Measurements from ENCODE around the gene VPS36. TPM values are rescaled to one million over a fixed set of nuclear protein-coding genes. Genes with fewer than 3 reads are reported as not detected.

The VPS36 gene
- polyA plus RNA-seq, 2 of the 4 experiments (the other 2 are of a cell fraction) = 12.6 to 23.1 TPM

DNA sequence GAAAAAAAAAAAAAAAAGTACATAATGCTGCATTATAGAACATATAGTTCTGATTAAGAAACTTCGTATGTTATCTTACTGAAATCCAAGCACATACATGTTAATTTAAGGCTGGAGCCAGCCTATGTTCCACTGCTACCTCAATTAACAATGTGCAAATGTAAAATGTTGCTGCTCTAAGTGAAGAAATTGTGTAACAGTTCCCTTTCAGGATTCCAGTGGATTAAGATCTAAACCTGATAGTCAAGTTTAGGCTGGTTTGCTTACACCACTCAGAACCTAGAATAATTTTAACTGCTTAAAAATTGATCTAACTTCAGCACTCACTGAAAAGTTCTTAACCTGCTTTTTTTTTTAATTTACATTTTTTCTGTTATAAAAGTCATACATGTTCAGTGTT lies 4.2 kb downstream of the VPS36 start (continued):
- TF ChIP-seq ZFP36 (IDR thresholded peaks at IDR 0.05; ENCODE audit: borderline replicate concordance, partially characterized antibody) (no peak), KDM1A (IDR thresholded peaks at IDR 0.05; ENCODE audit: low read depth) (no peak), POLR2A (IDR thresholded peaks at IDR 0.05; ENCODE audit: low read length) (no peak), HEYL (CRISPR knock-in tag; IDR thresholded peaks at IDR 0.05) (no peak), KDM5A (IDR thresholded peaks at IDR 0.05) (no peak)

GRCh38 chr13:52432456-52432855 lies 18.0 kb downstream of the VPS36 start:
- TF ChIP-seq RAD21 (conservative IDR thresholded peaks at IDR 0.05 in 1 of 2, IDR thresholded peaks at IDR 0.05 in 1 of 2) = no peak
- TF ChIP-seq MYC (IDR thresholded peaks at IDR 0.05; ENCODE audit: borderline replicate concordance, low read length) = no peak
- TF ChIP-seq, protein P1, sequence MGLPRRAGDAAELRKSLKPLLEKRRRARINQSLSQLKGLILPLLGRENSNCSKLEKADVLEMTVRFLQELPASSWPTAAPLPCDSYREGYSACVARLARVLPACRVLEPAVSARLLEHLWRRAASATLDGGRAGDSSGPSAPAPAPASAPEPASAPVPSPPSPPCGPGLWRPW (IDR thresholded peaks at IDR 0.05) = no peak
- TF ChIP-seq CHD4 (IDR thresholded peaks at IDR 0.05; ENCODE audit: borderline replicate concordance) = no peak
- TF ChIP-seq SMC3 (IDR thresholded peaks at IDR 0.05) = no peak
- no peak for TF ChIP-seq PBX3 (IDR thresholded peaks at IDR 0.05)
- no peak for TF ChIP-seq JUN (IDR thresholded peaks at IDR 0.05)
- no peak for TF ChIP-seq GATA3 (IDR thresholded peaks at IDR 0.05; ENCODE audit: borderline replicate concordance)
- TF ChIP-seq ATOH8 (CRISPR knock-in tag; IDR thresholded peaks at IDR 0.05; ENCODE audit: low read depth) = no peak
- no peak for TF ChIP-seq CTCF (IDR thresholded peaks at IDR 0.05)
- TF ChIP-seq CHD2 (IDR thresholded peaks at IDR 0.05; ENCODE audit: low read length, partially characterized antibody) = no peak
- TF ChIP-seq FOSB (CRISPR knock-in tag; IDR thresholded peaks at IDR 0.05) = no peak
- TF ChIP-seq JUNB (IDR thresholded peaks at IDR 0.05) = no peak
- TF ChIP-seq ZC3H11A (IDR thresholded peaks at IDR 0.05) = no peak
- ATAC-seq (no peak), FAIRE-seq (no peak), DNase-seq (ENCODE audit: low read depth in 1 of 2, low spot score in 1 of 2) (no peak)
- Histone ChIP-seq H3K4me3 (no peak overlapping the region), H3K4me1 (peaks cover 18% of the 10 kb centered on the region), H3K27ac (no peak overlapping the region), H3K4me2 (no peak overlapping the region), H3K9me3 (no peaks in the 10 kb centered on the region)
- CTCF ChIA-PET = interaction anchor here (0.6 to 8.5 kb wide), 3 partner anchors 16 to 88 kb away, joined by 3 to 58 read pairs (median 4); partner anchors contain the start of gene VPS36
- 88% methylated on average over 2 of the region's 2 CpGs for WGBS (ENCODE audit: missing lambda C conversion rate)
- POLR2A ChIA-PET = no interaction called here

DNA sequence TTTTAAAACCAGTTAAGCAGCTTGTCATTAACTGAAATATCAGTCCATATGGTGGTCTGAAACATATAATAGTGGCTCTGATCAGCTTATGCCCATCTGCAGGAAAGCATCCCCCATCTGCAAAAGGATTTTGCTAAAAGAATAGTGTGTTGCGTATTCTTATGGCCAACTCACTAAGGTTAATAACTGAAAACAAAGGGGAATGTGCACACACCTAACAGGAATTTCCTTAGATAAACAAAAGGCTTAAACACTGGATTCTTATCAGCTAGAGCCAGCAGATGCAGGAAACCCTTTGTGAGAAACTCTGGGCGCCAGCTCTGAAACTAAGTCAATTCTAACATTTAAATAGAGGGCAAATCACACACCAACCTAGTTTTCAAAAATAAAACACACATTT lies 22.1 kb downstream of the VPS36 start:
- peak in 1 of 2 experiments; percentile 69; a peak in 3 of 6 replicates for ATAC-seq
- Histone ChIP-seq H3K9me3 (no peaks in the 10 kb centered on the region), H3K4me1 (peaks cover 18% of the 10 kb centered on the region), H3K4me3 (no peak overlapping the region), H3K4me2 (peak overlapping the region; percentile 58), H3K27ac (peak overlapping the region; percentile 11 to 63; a peak in 4 of 6 replicates)
- 17% methylated on average over 2 of the region's 2 CpGs for WGBS (ENCODE audit: missing lambda C conversion rate)
- TF ChIP-seq MAX (IDR thresholded peaks at IDR 0.05) = 0 out of 2 replicates have a peak, but pooled peaks have one; percentile 14
- TF ChIP-seq ESRRA (IDR thresholded peaks at IDR 0.05; ENCODE audit: borderline replicate concordance, low read length) = no peak
- TF ChIP-seq, protein P2, sequence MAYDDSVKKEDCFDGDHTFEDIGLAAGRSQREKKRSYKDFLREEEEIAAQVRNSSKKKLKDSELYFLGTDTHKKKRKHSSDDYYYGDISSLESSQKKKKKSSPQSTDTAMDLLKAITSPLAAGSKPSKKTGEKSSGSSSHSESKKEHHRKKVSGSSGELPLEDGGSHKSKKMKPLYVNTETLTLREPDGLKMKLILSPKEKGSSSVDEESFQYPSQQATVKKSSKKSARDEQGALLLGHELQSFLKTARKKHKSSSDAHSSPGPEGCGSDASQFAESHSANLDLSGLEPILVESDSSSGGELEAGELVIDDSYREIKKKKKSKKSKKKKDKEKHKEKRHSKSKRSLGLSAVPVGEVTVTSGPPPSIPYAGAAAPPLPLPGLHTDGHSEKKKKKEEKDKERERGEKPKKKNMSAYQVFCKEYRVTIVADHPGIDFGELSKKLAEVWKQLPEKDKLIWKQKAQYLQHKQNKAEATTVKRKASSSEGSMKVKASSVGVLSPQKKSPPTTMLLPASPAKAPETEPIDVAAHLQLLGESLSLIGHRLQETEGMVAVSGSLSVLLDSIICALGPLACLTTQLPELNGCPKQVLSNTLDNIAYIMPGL (CRISPR knock-in tag; IDR thresholded peaks at IDR 0.05; ENCODE audit: borderline replicate concordance) = no peak
- no peak for TF ChIP-seq RARB (CRISPR knock-in tag; IDR thresholded peaks at IDR 0.05)
- peak; percentile 46; the same call in 1 of the 2 replicates for TF ChIP-seq GATA3 (IDR thresholded peaks at IDR 0.05; ENCODE audit: borderline replicate concordance)
- TF ChIP-seq JUN (IDR thresholded peaks at IDR 0.05) = no peak
- no peak for TF ChIP-seq ZFP36 (IDR thresholded peaks at IDR 0.05; ENCODE audit: borderline replicate concordance, partially characterized antibody)
- TF ChIP-seq KDM5A (IDR thresholded peaks at IDR 0.05) = no peak
- no peak for TF ChIP-seq ELK1 (IDR thresholded peaks at IDR 0.05; ENCODE audit: low read depth, low read length)
- no peak for TF ChIP-seq ZNF302 (CRISPR knock-in tag; IDR thresholded peaks at IDR 0.05)
- no peak for TF ChIP-seq FOSB (CRISPR knock-in tag; IDR thresholded peaks at IDR 0.05)
- no peak for TF ChIP-seq ZC3H11A (IDR thresholded peaks at IDR 0.05)
- TF ChIP-seq EHF (CRISPR knock-in tag; IDR thresholded peaks at IDR 0.05) = no peak
- POLR2A ChIA-PET = interaction anchor here (1.4 to 1.8 kb wide), 4 partner anchors 17 to 23 kb away, joined by 4 to 10 read pairs (median 6); partner anchors contain the start of genes THSD1 and VPS36
- CTCF ChIA-PET = interaction anchor here (1.3 to 1.6 kb wide), 2 partner anchors 22 to 23 kb away, joined by 8 read pairs; no protein-coding TSS in a partner anchor
- FAIRE-seq = no peak
- DNase-seq (ENCODE audit: low read depth in 1 of 2, low spot score in 1 of 2) = peak in 1 of 2 experiments; percentile 49

Measured in A549 (cell line).